ENCODE measurements around the gene DCC. TPM values are rescaled to one million over a fixed set of nuclear protein-coding genes. Genes with fewer than 3 reads are reported as not detected.

The DCC gene
- total and polyA plus RNA-seq, 2 of the 8 experiments (the other 6 are each of a cell fraction or from before 2014, with no cell fraction given), result 0.14 to 1.4 TPM

GRCh38 chr18:52816121-52816520, 476.1 kb downstream of the DCC start (continued):
- TF ChIP-seq, protein P1, sequence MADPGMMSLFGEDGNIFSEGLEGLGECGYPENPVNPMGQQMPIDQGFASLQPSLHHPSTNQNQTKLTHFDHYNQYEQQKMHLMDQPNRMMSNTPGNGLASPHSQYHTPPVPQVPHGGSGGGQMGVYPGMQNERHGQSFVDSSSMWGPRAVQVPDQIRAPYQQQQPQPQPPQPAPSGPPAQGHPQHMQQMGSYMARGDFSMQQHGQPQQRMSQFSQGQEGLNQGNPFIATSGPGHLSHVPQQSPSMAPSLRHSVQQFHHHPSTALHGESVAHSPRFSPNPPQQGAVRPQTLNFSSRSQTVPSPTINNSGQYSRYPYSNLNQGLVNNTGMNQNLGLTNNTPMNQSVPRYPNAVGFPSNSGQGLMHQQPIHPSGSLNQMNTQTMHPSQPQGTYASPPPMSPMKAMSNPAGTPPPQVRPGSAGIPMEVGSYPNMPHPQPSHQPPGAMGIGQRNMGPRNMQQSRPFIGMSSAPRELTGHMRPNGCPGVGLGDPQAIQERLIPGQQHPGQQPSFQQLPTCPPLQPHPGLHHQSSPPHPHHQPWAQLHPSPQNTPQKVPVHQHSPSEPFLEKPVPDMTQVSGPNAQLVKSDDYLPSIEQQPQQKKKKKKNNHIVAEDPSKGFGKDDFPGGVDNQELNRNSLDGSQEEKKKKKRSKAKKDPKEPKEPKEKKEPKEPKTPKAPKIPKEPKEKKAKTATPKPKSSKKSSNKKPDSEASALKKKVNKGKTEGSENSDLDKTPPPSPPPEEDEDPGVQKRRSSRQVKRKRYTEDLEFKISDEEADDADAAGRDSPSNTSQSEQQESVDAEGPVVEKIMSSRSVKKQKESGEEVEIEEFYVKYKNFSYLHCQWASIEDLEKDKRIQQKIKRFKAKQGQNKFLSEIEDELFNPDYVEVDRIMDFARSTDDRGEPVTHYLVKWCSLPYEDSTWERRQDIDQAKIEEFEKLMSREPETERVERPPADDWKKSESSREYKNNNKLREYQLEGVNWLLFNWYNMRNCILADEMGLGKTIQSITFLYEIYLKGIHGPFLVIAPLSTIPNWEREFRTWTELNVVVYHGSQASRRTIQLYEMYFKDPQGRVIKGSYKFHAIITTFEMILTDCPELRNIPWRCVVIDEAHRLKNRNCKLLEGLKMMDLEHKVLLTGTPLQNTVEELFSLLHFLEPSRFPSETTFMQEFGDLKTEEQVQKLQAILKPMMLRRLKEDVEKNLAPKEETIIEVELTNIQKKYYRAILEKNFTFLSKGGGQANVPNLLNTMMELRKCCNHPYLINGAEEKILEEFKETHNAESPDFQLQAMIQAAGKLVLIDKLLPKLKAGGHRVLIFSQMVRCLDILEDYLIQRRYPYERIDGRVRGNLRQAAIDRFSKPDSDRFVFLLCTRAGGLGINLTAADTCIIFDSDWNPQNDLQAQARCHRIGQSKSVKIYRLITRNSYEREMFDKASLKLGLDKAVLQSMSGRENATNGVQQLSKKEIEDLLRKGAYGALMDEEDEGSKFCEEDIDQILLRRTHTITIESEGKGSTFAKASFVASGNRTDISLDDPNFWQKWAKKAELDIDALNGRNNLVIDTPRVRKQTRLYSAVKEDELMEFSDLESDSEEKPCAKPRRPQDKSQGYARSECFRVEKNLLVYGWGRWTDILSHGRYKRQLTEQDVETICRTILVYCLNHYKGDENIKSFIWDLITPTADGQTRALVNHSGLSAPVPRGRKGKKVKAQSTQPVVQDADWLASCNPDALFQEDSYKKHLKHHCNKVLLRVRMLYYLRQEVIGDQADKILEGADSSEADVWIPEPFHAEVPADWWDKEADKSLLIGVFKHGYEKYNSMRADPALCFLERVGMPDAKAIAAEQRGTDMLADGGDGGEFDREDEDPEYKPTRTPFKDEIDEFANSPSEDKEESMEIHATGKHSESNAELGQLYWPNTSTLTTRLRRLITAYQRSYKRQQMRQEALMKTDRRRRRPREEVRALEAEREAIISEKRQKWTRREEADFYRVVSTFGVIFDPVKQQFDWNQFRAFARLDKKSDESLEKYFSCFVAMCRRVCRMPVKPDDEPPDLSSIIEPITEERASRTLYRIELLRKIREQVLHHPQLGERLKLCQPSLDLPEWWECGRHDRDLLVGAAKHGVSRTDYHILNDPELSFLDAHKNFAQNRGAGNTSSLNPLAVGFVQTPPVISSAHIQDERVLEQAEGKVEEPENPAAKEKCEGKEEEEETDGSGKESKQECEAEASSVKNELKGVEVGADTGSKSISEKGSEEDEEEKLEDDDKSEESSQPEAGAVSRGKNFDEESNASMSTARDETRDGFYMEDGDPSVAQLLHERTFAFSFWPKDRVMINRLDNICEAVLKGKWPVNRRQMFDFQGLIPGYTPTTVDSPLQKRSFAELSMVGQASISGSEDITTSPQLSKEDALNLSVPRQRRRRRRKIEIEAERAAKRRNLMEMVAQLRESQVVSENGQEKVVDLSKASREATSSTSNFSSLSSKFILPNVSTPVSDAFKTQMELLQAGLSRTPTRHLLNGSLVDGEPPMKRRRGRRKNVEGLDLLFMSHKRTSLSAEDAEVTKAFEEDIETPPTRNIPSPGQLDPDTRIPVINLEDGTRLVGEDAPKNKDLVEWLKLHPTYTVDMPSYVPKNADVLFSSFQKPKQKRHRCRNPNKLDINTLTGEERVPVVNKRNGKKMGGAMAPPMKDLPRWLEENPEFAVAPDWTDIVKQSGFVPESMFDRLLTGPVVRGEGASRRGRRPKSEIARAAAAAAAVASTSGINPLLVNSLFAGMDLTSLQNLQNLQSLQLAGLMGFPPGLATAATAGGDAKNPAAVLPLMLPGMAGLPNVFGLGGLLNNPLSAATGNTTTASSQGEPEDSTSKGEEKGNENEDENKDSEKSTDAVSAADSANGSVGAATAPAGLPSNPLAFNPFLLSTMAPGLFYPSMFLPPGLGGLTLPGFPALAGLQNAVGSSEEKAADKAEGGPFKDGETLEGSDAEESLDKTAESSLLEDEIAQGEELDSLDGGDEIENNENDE (IDR thresholded peaks at IDR 0.05; ENCODE audit: insufficient replicate concordance, low read length), result no peak
- TF ChIP-seq SUZ12 (IDR thresholded peaks at IDR 0.05; ENCODE audit: low read length) (no peak), EZH2 (IDR thresholded peaks at IDR 0.05; ENCODE audit: low read depth, low read length, severe bottlenecking) (no peak), BRCA1 (IDR thresholded peaks at IDR 0.05; ENCODE audit: low read depth, low read length) (no peak)

All from H1 (cell line).